Activated CD4-positive, alpha-beta T cell treated with anti-CD3 and anti-CD28 coated beads for 4 hours (primary cell): ENCODE measurements around the gene ETS1.

ENCODE experiments used
- DNase-seq, 2 donors: peaks; one replicate each; pipeline ENCODE4 v3.0.0-alpha.2; 2020

Gene ETS1

DNA sequence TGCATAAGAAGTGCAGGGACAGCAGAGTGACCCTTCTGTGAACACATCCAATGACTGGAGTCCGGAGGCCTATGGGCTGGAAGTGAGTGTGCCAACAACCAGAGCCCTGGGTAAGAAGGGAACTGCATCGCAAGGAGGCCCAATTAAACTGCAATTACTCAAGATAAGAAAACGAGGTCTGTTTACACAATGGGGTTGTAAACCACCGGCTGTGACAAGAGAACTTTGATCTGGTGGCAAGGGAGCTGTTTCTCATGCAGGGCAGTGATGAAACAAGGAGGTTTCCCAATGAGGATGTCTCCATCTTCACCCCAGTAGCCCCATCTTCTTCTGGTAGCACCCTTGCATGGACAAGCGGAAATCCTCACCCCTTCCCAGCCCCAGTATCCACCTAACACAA is 21.5 kb downstream of the ETS1 start:
- DNase-seq = no peak

DNA sequence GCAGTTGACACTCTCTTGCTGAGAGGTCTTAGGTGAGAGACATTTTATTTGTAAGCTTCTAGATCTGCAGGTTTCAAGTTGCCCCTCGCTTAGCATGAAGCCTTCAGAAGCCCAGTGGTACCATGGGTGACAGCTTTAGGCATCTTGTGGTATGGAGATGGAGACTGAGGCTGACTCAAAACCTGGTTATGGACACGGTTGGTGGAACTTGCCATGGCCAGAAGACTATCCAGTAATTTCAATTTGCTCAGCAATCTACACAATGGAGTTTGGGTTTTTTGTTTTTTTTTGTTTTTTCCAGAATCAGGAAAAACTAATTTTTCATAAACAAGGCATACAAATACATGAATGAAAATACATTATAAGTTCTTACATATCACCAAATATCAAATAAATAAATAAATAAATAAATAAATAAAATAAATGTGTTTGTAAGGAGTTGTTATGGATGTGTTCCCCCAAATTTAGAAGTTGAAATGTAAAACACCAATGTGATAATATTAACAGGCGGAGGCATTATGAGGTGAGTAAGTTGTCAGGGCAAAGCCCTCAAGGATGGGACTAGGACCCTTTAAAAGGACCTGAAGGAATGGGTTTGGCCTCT is 22.6 kb downstream of the ETS1 start:
- DNase-seq = no peak

DNA sequence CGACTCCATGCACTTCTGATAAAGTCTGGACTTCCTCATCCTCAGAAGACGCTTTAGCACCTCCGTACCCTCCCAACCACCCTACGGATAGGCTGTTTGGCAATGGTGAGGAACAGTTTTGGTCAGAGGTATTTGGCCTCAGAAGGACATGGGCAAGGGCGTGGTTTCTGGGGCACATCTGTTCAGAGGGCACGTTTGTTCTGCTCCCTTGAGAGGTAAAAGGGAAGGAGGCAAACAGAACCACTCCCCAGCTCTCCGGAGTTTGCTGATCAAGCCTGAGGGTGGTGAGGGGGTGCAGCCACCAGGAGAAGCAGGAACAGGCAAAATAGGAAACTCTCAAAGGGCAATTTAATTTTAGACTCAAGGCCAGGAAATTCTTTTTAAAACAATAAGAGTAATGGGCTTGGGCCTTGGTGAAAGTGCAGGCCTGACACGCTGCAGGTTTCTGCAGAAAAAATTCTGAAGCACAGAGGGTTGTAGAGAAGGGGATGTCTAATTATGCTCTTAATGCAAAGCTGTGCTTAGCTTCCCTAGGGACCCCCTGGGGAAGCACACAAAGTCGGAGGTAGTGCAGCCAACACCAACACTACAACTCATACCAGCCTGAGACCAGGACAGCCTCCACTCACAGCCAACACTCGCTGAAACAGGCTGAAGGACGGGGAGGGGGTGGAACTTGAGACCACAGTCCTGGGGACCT is 23.3 kb downstream of the ETS1 start:
- DNase-seq = no peak

DNA sequence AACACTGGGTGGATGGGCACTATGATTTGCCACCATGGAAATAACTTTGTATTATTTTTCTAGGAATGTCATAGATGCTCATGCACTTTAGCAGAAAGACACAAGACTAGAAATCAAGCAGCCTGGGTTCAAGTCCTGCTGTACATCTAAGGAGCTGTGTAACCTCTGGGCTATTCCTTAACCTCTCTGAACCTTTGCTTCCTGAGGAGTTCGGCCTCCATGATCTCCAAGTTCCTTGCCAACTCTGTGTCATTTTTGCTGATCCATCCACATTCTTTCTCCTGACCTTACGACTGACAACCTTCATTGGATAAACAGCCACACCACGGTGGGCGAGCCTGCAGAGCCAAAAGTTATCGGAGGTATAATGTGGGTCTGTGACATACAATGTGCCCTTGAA is 24.1 kb downstream of the ETS1 start:
- no peak for DNase-seq

- no peak for DNase-seq
These were observed 27.8 kb downstream of the ETS1 start for GRCh38 chr11:128559496-128560103.

GRCh38 chr11:128555606-128556005 is 31.8 kb downstream of the ETS1 start:
- DNase-seq = no peak

DNA sequence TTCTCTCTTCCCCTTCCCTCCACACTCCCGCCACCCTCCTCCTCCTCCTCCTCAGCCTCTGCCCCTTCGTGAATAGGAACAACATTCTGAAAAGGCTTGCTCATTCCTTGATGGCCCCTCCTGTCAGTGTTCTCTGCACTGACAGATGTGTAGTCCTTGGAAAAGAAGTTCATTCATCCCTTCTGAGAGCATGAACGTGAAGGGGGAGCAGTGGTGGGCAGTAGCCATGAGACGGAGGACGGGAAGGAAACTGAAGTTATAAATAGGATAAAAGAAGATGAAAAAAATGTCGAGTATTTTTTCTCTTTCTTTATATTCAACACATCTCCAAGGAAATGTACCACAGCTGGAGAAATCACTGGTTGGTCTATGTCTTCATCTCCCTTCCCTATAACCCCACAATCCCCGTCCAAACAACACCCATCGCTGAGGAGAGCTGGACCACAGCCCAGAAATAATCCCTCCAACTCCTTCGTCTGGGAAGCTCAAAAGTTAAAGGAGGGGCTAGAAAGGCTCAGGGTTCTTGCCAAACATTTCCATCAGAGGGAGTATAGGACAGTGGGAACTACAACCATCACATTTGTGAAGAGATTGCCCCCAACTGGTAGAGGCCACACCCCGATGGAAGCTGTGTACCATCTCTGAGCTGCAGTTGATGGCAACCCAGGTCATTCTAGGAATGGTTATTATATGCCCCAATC is 33.5 kb downstream of the ETS1 start:
- DNase-seq = no peak

- DNase-seq = no peak
These were observed 34.3 kb downstream of the ETS1 start for GRCh38 chr11:128552783-128553661.

- no peak for DNase-seq
These were observed 35.6 kb downstream of the ETS1 start for GRCh38 chr11:128551611-128552335.

- DNase-seq = no peak
These were observed 36.3 kb downstream of the ETS1 start for GRCh38 chr11:128551058-128551457.

- DNase-seq = no peak
These were observed 37.0 kb downstream of the ETS1 start for GRCh38 chr11:128550261-128550821.

GRCh38 chr11:128549256-128549944 is 38.0 kb downstream of the ETS1 start:
- DNase-seq = no peak

- no peak for DNase-seq
These were observed 38.6 kb downstream of the ETS1 start for GRCh38 chr11:128548649-128549255.

GRCh38 chr11:128547946-128548648 is 39.3 kb downstream of the ETS1 start:
- DNase-seq = no peak

DNA sequence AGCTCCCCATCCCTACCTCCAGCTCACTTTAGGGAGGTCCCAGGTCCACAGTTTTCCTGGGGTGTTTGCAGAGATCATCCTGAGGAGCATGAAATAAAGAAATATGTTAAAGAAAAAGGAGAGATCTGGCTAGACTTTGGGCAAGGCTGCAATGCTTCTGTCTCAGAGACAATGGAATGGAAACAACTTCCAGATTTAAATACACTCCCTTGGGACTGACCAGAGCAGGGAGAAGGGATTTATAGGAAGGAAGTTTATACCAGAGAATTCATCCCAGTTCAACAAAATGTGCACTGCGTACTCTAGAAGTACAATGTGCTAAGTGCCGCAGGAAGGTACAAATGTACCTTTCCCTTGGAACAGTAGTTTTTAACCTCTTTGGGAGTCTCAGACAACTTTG is 40.4 kb downstream of the ETS1 start:
- no peak for DNase-seq

GRCh38 chr11:128544471-128545051 is 42.8 kb downstream of the ETS1 start:
- peak in 1 of 2 donors; percentile 32 for DNase-seq

DNA sequence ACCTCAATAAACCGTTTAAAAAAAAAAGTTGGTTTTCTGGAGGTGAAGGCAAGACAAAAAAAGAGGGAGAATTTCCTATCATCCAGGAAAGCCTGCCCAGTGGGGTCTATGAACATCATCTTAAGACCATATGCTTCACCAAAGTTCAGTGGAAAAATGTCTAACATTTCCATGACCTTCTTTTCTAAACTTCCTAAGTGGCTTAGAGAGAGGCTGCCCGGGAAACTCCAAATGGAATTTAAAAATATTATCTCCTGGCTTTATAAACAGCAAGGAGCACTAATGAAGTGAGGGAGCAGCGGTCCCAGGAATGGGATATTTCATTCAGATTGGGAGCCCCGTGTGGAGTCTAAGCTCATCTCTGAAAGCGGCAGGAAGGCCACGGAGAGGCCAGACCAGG is 46.9 kb downstream of the ETS1 start:
- DNase-seq = no peak

- no peak for DNase-seq
These were observed 50.9 kb downstream of the ETS1 start for GRCh38 chr11:128536506-128536905.
